HepG2 (cell line): ENCODE results near the gene PIM3. TPM values are rescaled to one million over a fixed set of nuclear protein-coding genes. Genes with fewer than 3 reads are reported as not detected.
A peak's percentile ranks its signal among the peaks of the same experiment; 100 is the strongest.

ENCODE experiments used
- ATF1 ChIP-seq: IDR thresholded peaks from 2 replicates; pipeline ENCODE4 v1.6.1; 2016; ENCODE audit warnings: mild to moderate bottlenecking, control low read depth
- CAMTA2 ChIP-seq: sonication (generic); formaldehyde crosslinking; IDR thresholded peaks from 2 replicates; pipeline ENCODE4 v1.4.0; 2020; ENCODE audit warnings: mild to moderate bottlenecking, missing genetic modification reagents, borderline replicate concordance
- GABPB1 ChIP-seq: IDR thresholded peaks from 2 replicates; pipeline ENCODE4 v1.6.1; 2016; ENCODE audit warnings: mild to moderate bottlenecking, missing genetic modification reagents, moderate library complexity, missing compliant biosample characterization
- HMG20A ChIP-seq: IDR thresholded peaks from 2 replicates; pipeline ENCODE4 v1.6.1; 2016; ENCODE audit warnings: borderline replicate concordance
- MEIS2 ChIP-seq: sonication (generic); formaldehyde crosslinking; IDR thresholded peaks from 2 replicates; pipeline ENCODE4 v1.9.0; 2021; ENCODE audit warnings: mild to moderate bottlenecking, missing genetic modification reagents
- PHF8 ChIP-seq: sonication (generic); formaldehyde crosslinking; IDR thresholded peaks from 2 replicates; pipeline ENCODE4 v1.5.0; 2020; ENCODE audit warnings: missing genetic modification reagents
- PLRG1 ChIP-seq: fragments of 450-650 bp; conservative IDR thresholded peaks from 2 replicates; pipeline ENCODE4 v1.6.1; 2016
- RAD51 ChIP-seq: fragments of 450-650 bp; IDR thresholded peaks from 2 replicates; pipeline ENCODE4 v1.6.1; 2016; ENCODE audit warnings: borderline replicate concordance
- SMARCE1 ChIP-seq: fragments of 450-650 bp; IDR thresholded peaks from 2 replicates; pipeline ENCODE4 v1.6.1; 2017; ENCODE audit warnings: borderline replicate concordance
- SYNCRIP ChIP-seq: fragments of 200-400 bp; formaldehyde crosslinking; IDR thresholded peaks from 2 replicates; pipeline ENCODE4 v1.6.1; 2018; ENCODE audit warnings: mild to moderate bottlenecking, low read depth, low read length; ENCODE audit not compliant: insufficient read depth
- TOE1 ChIP-seq: sonication (generic); formaldehyde crosslinking; IDR thresholded peaks from 2 replicates; pipeline ENCODE4 v1.4.0; 2020; ENCODE audit warnings: mild to moderate bottlenecking, missing genetic modification reagents
- ZSCAN22 ChIP-seq: sonication (generic); formaldehyde crosslinking; IDR thresholded peaks from 2 replicates; pipeline ENCODE4 v1.4.0; 2020; ENCODE audit warnings: mild to moderate bottlenecking, missing genetic modification reagents
- polyA plus RNA-seq, 8 experiments: library from polyadenylated mRNA; depleted of rRNA in 3 of 8; stranded (reverse) in 7 of 8; unstranded in 1 of 8; fragments of >200 nt; fragmentation: Illumina TruSeq in 4 of 8; extraction: Trizol in 4 of 8; gene quantifications; 2 replicates each; pipeline versions ENCODE4 v1.2.1 to v1.2.3, GENCODE V29; 2011 to 2016; ENCODE audit warnings: low read depth in 4 of 8, missing spikeins in 1 of 8, mixed read lengths in 1 of 8; ENCODE audit not compliant: insufficient read depth in 1 of 8
- total RNA-seq, 5 experiments: library from RNA; depleted of rRNA; stranded (reverse); fragments of >200 nt; fragmentation: Illumina TruSeq; extraction: Trizol; gene quantifications; 2 replicates each; pipeline ENCODE4 v1.2.3, GENCODE V29; 2016; ENCODE audit warnings: low read depth in 1 of 5
- TF ChIP-seq, protein P1 (sequence below): sonication (generic); formaldehyde crosslinking; IDR thresholded peaks from 2 replicates; pipeline ENCODE4 v1.4.0; 2020; ENCODE audit warnings: mild to moderate bottlenecking, missing genetic modification reagents, borderline replicate concordance
- TF ChIP-seq, protein P2 (sequence below): sonication (generic); formaldehyde crosslinking; IDR thresholded peaks from 2 replicates; pipeline ENCODE4 v1.5.1; 2020; ENCODE audit warnings: mild to moderate bottlenecking, missing genetic modification reagents, moderate library complexity
- TF ChIP-seq, protein P3 (sequence below): sonication (generic); formaldehyde crosslinking; IDR thresholded peaks from 2 replicates; pipeline ENCODE4 v1.4.0; 2020; ENCODE audit warnings: low read depth, missing genetic modification reagents

PIM3 gene
- total and polyA plus RNA-seq, 2 of the 13 experiments (the other 11 are each of a cell fraction or from before 2014, with no cell fraction given) = 21.6 to 31.2 TPM

DNA sequence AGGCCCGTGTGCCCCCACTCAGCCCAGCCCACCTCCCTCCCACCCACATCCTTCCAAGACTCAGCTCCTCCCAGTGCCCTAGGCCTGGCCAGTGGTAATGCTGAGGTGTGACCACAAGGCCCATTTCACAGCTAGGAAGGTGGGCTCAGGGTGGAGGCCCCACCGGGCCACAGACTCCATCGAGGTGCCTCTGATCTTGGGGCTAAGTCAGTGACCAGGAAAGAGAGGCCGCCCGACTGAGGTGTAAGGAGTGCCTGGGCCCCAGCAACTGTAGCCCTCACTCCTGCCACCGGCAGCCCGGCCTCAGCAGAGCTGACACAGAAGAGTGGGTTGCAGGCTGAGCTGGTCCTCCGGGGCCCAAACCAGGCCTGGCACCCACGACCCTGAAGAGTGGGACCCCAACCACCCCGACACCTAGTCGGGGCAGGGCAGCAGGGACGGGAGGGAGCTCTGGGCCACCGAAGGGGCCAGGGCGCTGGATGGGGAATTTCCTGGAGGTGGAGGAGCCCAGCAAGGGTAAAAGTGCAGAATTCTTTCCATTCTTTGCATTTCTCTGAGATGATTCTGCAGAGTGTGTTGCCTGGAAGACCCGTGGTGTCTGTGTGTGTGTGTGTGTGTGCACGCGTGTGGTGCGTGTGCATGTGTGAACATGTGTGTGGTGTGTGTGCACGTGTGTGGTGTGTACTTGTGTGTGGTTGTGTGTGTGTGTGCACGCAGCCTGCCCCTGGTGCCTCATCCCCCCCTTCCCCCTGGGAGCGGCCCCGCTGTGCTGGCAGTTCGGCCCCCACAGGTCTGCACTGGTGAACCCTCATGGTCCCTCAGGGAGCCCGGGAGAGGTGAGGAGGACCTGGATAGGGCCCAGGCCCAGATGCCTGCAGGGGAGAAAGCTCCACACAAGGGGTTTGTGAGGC lies 8.3 kb upstream of the PIM3 start (continued):
- TF ChIP-seq SYNCRIP = no peak
- peak; percentile 24; the same call in 1 of the 2 replicates for TF ChIP-seq GABPB1 (CRISPR knock-in tag)
- no peak for TF ChIP-seq RAD51
- TF ChIP-seq, protein P1, sequence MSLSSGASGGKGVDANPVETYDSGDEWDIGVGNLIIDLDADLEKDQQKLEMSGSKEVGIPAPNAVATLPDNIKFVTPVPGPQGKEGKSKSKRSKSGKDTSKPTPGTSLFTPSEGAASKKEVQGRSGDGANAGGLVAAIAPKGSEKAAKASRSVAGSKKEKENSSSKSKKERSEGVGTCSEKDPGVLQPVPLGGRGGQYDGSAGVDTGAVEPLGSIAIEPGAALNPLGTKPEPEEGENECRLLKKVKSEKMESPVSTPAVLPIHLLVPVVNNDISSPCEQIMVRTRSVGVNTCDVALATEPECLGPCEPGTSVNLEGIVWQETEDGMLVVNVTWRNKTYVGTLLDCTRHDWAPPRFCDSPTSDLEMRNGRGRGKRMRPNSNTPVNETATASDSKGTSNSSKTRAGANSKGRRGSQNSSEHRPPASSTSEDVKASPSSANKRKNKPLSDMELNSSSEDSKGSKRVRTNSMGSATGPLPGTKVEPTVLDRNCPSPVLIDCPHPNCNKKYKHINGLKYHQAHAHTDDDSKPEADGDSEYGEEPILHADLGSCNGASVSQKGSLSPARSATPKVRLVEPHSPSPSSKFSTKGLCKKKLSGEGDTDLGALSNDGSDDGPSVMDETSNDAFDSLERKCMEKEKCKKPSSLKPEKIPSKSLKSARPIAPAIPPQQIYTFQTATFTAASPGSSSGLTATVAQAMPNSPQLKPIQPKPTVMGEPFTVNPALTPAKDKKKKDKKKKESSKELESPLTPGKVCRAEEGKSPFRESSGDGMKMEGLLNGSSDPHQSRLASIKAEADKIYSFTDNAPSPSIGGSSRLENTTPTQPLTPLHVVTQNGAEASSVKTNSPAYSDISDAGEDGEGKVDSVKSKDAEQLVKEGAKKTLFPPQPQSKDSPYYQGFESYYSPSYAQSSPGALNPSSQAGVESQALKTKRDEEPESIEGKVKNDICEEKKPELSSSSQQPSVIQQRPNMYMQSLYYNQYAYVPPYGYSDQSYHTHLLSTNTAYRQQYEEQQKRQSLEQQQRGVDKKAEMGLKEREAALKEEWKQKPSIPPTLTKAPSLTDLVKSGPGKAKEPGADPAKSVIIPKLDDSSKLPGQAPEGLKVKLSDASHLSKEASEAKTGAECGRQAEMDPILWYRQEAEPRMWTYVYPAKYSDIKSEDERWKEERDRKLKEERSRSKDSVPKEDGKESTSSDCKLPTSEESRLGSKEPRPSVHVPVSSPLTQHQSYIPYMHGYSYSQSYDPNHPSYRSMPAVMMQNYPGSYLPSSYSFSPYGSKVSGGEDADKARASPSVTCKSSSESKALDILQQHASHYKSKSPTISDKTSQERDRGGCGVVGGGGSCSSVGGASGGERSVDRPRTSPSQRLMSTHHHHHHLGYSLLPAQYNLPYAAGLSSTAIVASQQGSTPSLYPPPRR (CRISPR knock-in tag) = peak; percentile 40; the same call in 1 of the 2 replicates
- no peak for TF ChIP-seq SMARCE1
- TF ChIP-seq ATF1 (CRISPR knock-in tag) = no peak
- no peak for TF ChIP-seq TOE1 (CRISPR knock-in tag)
- TF ChIP-seq, protein P2, sequence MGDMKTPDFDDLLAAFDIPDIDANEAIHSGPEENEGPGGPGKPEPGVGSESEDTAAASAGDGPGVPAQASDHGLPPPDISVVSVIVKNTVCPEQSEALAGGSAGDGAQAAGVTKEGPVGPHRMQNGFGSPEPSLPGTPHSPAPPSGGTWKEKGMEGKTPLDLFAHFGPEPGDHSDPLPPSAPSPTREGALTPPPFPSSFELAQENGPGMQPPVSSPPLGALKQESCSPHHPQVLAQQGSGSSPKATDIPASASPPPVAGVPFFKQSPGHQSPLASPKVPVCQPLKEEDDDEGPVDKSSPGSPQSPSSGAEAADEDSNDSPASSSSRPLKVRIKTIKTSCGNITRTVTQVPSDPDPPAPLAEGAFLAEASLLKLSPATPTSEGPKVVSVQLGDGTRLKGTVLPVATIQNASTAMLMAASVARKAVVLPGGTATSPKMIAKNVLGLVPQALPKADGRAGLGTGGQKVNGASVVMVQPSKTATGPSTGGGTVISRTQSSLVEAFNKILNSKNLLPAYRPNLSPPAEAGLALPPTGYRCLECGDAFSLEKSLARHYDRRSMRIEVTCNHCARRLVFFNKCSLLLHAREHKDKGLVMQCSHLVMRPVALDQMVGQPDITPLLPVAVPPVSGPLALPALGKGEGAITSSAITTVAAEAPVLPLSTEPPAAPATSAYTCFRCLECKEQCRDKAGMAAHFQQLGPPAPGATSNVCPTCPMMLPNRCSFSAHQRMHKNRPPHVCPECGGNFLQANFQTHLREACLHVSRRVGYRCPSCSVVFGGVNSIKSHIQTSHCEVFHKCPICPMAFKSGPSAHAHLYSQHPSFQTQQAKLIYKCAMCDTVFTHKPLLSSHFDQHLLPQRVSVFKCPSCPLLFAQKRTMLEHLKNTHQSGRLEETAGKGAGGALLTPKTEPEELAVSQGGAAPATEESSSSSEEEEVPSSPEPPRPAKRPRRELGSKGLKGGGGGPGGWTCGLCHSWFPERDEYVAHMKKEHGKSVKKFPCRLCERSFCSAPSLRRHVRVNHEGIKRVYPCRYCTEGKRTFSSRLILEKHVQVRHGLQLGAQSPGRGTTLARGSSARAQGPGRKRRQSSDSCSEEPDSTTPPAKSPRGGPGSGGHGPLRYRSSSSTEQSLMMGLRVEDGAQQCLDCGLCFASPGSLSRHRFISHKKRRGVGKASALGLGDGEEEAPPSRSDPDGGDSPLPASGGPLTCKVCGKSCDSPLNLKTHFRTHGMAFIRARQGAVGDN (CRISPR knock-in tag) = peak; percentile 73
- no peak for TF ChIP-seq PLRG1
- TF ChIP-seq ZSCAN22 (CRISPR knock-in tag) = no peak
- no peak for TF ChIP-seq CAMTA2 (CRISPR knock-in tag)
- 0 out of 2 replicates have a peak, but pooled peaks have one; percentile 36 for TF ChIP-seq MEIS2
- TF ChIP-seq HMG20A (CRISPR knock-in tag) = peak; percentile 64; the same call in 1 of the 2 replicates
- TF ChIP-seq, protein P3, sequence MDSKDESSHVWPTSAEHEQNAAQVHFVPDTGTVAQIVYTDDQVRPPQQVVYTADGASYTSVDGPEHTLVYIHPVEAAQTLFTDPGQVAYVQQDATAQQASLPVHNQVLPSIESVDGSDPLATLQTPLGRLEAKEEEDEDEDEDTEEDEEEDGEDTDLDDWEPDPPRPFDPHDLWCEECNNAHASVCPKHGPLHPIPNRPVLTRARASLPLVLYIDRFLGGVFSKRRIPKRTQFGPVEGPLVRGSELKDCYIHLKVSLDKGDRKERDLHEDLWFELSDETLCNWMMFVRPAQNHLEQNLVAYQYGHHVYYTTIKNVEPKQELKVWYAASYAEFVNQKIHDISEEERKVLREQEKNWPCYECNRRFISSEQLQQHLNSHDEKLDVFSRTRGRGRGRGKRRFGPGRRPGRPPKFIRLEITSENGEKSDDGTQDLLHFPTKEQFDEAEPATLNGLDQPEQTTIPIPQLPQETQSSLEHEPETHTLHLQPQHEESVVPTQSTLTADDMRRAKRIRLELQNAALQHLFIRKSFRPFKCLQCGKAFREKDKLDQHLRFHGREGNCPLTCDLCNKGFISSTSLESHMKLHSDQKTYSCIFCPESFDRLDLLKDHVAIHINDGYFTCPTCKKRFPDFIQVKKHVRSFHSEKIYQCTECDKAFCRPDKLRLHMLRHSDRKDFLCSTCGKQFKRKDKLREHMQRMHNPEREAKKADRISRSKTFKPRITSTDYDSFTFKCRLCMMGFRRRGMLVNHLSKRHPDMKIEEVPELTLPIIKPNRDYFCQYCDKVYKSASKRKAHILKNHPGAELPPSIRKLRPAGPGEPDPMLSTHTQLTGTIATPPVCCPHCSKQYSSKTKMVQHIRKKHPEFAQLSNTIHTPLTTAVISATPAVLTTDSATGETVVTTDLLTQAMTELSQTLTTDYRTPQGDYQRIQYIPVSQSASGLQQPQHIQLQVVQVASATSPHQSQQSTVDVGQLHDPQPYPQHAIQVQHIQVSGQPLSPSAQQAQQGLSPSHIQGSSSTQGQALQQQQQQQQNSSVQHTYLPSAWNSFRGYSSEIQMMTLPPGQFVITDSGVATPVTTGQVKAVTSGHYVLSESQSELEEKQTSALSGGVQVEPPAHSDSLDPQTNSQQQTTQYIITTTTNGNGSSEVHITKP (CRISPR knock-in tag) = 0 out of 2 replicates have a peak, but pooled peaks have one; percentile 48
- peak; percentile 29; the same call in 1 of the 2 replicates for TF ChIP-seq PHF8 (CRISPR knock-in tag)
